Ascending aorta (tissue), 2 donors: ENCODE measurements around the gene FOXA1. TPM values are rescaled to one million over a fixed set of nuclear protein-coding genes. Genes with fewer than 3 reads are reported as not detected.

ENCODE experiments used
- DNase-seq, 2 donors: peaks; one replicate each; pipeline ENCODE4 v3.0.0-alpha.2; 2019; ENCODE audit warnings: low spot score in 2 of 2
- H3K27ac ChIP-seq, 2 donors: fragments of 200-600 bp; sonication (generic); one replicate each; pipeline ENCODE4 v1.5.1; 2016 to 2017; ENCODE audit warnings: mild to moderate bottlenecking in 1 of 2
- H3K27me3 ChIP-seq: fragments of 200-600 bp; sonication (generic); one replicate; pipeline ENCODE4 v1.5.1; 2017
- H3K36me3 ChIP-seq, 2 donors: fragments of 200-600 bp; sonication (generic); one replicate each; pipeline ENCODE4 v1.5.1; 2016
- H3K4me1 ChIP-seq, 2 donors: fragments of 200-600 bp; sonication (generic); one replicate each; pipeline ENCODE4 v1.5.1; 2016 to 2017; ENCODE audit warnings: mild to moderate bottlenecking in 1 of 2
- H3K4me3 ChIP-seq, 2 donors: fragments of 200-600 bp; sonication (generic); one replicate each; pipeline ENCODE4 v1.5.1; 2016 to 2017; ENCODE audit warnings: mild to moderate bottlenecking in 1 of 2
- H3K9me3 ChIP-seq, 2 donors: fragments of 200-600 bp; sonication (generic); one replicate each; pipeline ENCODE4 v1.5.1; 2016
- intact Hi-C: fragments of 100-400 bp; cut with DNase I; formaldehyde crosslinking; loops from one replicate; pipeline ENCODE4 v1.15.1; 2023
- total RNA-seq: library from RNA; depleted of rRNA; stranded (reverse); fragments of >200 nt; gene quantifications from one replicate; pipeline ENCODE4 v1.1.0, GENCODE V29; 2016
- TF ChIP-seq, protein P1 (sequence below), 3 experiments: fragments of 200-600 bp in 2 of 3; fragments of 450-650 bp in 1 of 3; sonication (generic) in 2 of 3; IDR thresholded peaks; one replicate each; pipeline ENCODE4 v1.5.1; 2016 to 2019; ENCODE audit warnings: antibody characterized with exemption in 3 of 3, mild to moderate bottlenecking in 1 of 3, moderate library complexity in 1 of 3

The FOXA1 gene
- total RNA-seq, 1 donor from 2014 or later, result not detected

DNA sequence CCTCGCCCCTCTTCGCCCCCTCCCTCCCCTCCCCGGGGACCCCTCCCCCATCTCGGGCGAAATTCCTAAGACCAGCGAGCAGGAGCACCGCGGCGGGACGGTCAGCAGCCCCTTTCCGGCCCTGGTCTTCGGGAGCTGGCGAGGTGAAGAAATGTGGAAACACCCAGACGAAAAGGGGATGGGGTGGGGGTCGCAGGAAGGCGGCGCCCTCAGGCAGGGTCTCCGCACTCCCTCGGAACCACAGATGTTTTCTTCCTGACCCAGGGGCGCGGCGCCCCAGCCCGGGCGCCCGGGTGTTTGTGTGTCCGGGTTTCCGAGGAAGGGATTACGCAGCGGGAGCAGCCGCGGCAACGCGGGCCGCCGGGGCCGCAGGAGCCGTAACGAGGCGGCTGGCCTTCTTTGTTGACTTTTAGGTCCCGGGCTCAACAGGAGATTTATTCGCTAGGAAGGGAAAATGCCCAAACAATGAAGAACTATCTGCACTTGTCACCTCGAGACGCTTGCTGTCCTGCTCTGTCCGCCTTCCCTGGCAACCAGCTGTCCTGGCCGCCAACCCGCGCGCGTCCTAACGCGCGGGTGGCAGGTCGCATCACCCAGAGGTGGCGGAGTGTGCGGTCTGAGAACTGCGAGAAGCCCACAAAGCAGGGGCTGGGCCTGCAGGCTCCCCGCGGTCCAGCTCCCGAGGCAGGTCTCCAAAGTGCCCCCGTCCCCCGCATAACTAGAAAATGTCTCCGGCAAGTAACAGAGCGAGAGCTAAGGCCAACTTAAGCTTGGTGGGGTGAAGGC, 7.0 kb downstream of the FOXA1 start:
- Histone ChIP-seq H3K36me3 (no peaks in the 10 kb centered on the region), H3K27me3 (peaks cover 61% of the 10 kb centered on the region), H3K27ac (no peak overlapping the region), H3K9me3 (no peaks in the 10 kb centered on the region), H3K4me3 (no peak overlapping the region), H3K4me1 (peaks cover 0 to 8% of the 10 kb centered on the region in 2 donors)
- intact Hi-C loops, result no loop called here
- no peak for DNase-seq
- TF ChIP-seq, protein P1, sequence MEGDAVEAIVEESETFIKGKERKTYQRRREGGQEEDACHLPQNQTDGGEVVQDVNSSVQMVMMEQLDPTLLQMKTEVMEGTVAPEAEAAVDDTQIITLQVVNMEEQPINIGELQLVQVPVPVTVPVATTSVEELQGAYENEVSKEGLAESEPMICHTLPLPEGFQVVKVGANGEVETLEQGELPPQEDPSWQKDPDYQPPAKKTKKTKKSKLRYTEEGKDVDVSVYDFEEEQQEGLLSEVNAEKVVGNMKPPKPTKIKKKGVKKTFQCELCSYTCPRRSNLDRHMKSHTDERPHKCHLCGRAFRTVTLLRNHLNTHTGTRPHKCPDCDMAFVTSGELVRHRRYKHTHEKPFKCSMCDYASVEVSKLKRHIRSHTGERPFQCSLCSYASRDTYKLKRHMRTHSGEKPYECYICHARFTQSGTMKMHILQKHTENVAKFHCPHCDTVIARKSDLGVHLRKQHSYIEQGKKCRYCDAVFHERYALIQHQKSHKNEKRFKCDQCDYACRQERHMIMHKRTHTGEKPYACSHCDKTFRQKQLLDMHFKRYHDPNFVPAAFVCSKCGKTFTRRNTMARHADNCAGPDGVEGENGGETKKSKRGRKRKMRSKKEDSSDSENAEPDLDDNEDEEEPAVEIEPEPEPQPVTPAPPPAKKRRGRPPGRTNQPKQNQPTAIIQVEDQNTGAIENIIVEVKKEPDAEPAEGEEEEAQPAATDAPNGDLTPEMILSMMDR (IDR thresholded peaks at IDR 0.05), result no peak

DNA sequence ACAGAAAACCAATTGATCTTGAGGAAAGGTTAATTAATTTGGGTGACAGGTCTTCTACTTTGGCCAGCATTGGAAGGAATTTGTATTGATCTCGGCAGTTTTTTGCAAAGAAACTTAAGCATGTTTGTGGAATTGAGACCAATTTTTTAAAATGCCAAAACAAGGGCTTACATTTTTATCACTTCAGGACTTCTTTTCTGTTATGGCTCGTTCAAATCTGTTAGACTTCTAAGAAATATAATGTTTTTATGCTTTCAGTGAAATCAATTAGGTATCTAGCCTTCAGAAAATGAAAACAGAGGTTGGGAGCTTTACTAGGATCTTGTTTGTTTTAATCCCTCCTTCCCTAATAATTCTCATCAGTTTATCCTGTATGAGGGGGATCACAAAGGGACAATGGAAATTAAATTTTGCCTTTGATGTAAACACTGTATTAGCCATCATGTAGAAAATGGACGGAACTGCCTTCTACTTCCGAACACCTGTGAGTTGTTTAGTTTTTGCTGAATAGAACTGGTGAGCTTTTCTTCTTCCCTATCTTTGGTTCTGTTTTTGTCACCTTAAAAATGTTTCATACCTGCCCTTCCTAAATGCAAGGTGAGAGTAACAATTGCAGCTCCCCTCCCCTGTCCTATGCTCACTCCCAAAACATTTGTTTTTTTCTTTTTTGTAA, 7.8 kb downstream of the FOXA1 start:
- peaks cover 53% of the 10 kb centered on the region for H3K27me3 ChIP-seq
- H3K36me3 ChIP-seq, result no peaks in the 10 kb centered on the region
- TF ChIP-seq, protein P1 (IDR thresholded peaks at IDR 0.05), result no peak
- intact Hi-C loops, result no loop called here
- no peak overlapping the region for H3K27ac ChIP-seq
- H3K9me3 ChIP-seq, result no peaks in the 10 kb centered on the region
- H3K4me3 ChIP-seq, result no peak overlapping the region
- no peak for DNase-seq
- H3K4me1 ChIP-seq, result peaks cover 0 to 8% of the 10 kb centered on the region in 2 donors

DNA sequence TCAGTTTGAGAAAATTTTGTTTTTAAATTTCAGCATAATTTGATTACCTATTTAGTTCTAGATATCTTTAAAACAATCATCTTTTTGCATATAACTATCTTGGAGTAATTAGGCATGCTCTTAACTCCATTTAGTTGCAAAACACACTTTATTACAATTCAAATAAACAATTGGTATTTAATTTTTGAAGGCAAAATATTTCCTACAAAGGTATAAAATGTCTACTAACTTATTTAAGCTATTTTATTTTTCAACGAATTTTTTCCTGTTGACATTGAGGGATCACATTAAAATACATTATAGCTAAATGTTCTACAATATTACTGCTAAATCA, 8.3 kb downstream of the FOXA1 start:
- intact Hi-C loops, result no loop called here
- H3K9me3 ChIP-seq, result no peaks in the 10 kb centered on the region
- H3K4me1 ChIP-seq, result peaks cover 0 to 8% of the 10 kb centered on the region in 2 donors
- no peak overlapping the region for H3K27ac ChIP-seq
- TF ChIP-seq, protein P1 (IDR thresholded peaks at IDR 0.05), result no peak
- DNase-seq, result no peak
- H3K36me3 ChIP-seq, result no peaks in the 10 kb centered on the region
- H3K27me3 ChIP-seq, result peaks cover 50% of the 10 kb centered on the region
- no peak overlapping the region for H3K4me3 ChIP-seq

DNA sequence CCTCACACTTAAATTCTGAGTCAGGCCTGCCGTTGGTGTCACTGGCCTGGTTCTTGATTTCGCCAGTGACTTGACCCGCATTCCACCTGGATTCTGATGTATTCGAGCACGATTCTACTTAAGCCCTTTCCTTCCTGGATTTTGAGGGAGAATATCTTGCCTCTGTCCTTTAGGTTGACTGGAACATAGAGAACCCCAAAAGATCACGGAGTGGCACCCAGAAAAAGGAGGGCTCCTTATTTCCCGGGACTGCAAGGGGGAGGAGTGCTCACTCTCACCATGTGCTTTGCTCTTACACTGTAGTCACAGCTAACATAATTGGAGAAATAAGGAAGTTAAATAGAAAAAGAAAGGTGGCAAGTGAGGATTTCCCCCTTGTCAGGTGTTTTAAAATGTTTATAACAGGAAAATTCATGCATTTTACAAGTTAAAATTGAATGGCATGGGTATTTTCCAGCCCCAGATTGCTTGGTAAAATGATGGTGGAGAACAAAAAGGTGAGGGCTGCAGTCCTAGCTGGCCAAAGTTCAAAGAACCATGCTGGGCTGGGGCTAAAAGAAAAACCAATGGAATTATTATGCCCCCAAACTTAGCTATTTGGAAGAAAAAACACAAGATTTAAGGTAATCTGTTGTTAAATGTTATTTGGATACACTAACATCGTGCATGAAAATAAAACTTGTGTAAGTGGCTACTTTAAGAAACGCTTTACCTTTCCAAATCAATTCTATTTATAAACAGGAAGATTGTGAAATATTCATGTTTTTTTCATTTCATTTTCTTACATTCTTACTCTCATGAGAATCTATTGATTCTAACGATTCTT, 8.9 kb downstream of the FOXA1 start:
- TF ChIP-seq, protein P1 (IDR thresholded peaks at IDR 0.05), result no peak
- intact Hi-C loops, result no loop called here
- no peak overlapping the region for H3K4me3 ChIP-seq
- H3K36me3 ChIP-seq, result no peaks in the 10 kb centered on the region
- DNase-seq, result no peak
- no peaks in the 10 kb centered on the region for H3K9me3 ChIP-seq
- H3K4me1 ChIP-seq, result peaks cover 0 to 8% of the 10 kb centered on the region in 2 donors
- H3K27me3 ChIP-seq, result peaks cover 45% of the 10 kb centered on the region
- H3K27ac ChIP-seq, result no peak overlapping the region

DNA sequence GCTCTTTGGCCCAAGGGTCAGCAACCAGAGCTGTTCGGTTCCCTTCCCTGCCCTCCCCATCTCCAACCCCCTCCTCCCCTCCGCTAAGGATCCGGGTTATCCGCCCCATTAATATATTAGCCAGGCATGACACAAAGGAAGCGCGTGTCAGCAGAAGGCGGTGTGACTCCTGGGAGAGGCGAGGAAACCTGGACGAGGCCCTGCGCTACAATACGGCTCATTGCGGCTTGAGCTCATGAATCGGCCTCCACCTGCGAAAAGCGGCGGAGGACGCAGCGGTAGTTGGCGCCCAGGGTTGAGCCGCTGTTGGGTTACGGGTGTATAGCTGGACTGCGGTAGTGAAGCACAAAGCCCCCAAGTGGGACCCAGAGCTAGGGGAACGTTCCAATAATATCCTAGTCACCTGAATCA, 9.9 kb downstream of the FOXA1 start:
- H3K9me3 ChIP-seq, result no peaks in the 10 kb centered on the region
- peaks cover 0 to 8% of the 10 kb centered on the region in 2 donors for H3K4me1 ChIP-seq
- TF ChIP-seq, protein P1 (IDR thresholded peaks at IDR 0.05), result no peak
- DNase-seq, result no peak
- H3K36me3 ChIP-seq, result no peaks in the 10 kb centered on the region
- H3K4me3 ChIP-seq, result no peak overlapping the region
- no peak overlapping the region for H3K27ac ChIP-seq
- intact Hi-C loops, result no loop called here
- H3K27me3 ChIP-seq, result peaks cover 40% of the 10 kb centered on the region
